22Rv1 (cell line): ENCODE data around the gene ICE2.

Source experiments
- ZFX ChIP-seq: fragments of 450-650 bp; IDR thresholded peaks from 2 replicates; pipeline ENCODE4 v1.6.1; 2017; ENCODE audit warnings: antibody characterized with exemption, borderline replicate concordance
- TF ChIP-seq, protein P1 (sequence below): fragments of 450-650 bp; IDR thresholded peaks from 2 replicates; pipeline ENCODE4 v1.5.1; 2017; ENCODE audit warnings: mild to moderate bottlenecking

DNA sequence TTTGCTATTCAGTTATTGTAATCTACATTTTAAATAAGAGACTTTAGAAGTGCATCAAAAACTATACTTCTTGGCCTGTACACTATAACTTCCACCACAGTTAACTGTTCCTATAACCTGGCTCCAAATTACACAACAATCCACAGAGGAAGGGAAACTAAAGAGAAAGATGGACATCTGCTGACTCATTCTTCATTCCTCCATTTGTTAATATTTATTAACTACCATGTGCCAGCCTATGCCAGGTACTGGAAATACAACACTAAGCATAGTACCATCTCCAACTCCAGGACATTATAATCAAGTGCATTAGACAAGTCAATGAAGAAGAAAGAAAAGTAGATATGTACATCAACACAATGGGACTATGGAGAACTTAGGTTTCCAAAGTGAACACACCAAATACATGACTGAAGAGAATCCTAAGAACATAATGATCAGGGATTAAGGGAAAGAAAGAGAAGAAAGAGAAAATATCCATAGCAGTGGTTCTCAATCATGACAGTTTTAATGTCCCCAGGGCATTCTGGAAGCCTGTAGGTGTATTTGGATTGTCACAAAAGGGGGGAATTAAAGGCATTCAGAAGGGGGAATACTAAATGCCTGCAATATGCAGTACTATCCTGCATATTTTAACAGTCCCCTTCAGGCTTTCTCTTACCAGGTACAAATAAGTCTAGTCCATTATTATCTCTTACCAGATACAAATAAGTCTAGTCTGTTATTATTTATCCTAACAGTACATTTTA lies 8.9 kb downstream of the ICE2 start:
- TF ChIP-seq, protein P1, sequence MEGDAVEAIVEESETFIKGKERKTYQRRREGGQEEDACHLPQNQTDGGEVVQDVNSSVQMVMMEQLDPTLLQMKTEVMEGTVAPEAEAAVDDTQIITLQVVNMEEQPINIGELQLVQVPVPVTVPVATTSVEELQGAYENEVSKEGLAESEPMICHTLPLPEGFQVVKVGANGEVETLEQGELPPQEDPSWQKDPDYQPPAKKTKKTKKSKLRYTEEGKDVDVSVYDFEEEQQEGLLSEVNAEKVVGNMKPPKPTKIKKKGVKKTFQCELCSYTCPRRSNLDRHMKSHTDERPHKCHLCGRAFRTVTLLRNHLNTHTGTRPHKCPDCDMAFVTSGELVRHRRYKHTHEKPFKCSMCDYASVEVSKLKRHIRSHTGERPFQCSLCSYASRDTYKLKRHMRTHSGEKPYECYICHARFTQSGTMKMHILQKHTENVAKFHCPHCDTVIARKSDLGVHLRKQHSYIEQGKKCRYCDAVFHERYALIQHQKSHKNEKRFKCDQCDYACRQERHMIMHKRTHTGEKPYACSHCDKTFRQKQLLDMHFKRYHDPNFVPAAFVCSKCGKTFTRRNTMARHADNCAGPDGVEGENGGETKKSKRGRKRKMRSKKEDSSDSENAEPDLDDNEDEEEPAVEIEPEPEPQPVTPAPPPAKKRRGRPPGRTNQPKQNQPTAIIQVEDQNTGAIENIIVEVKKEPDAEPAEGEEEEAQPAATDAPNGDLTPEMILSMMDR, result no peak
- no peak for TF ChIP-seq ZFX
